Sigmoid colon (tissue), 4 donors: Measurements from ENCODE around the gene FBXL4.

Experiments
- CTCF ChIP-seq, 4 experiments: fragments of 450-650 bp in 3 of 4; fragments of 200-600 bp in 1 of 4; IDR thresholded peaks; one replicate each; pipeline ENCODE4 v1.5.1; 2016 to 2019; ENCODE audit warnings: antibody characterized with exemption in 4 of 4, mild to moderate bottlenecking in 3 of 4, moderate library complexity in 2 of 4
- EP300 ChIP-seq, 4 donors: sonication (generic); formaldehyde crosslinking; IDR thresholded peaks; one replicate each; pipeline ENCODE4 v1.6.1; 2017; ENCODE audit warnings: antibody characterized with exemption in 4 of 4
- POLR2A ChIP-seq, 2 donors: fragments of 450-650 bp; IDR thresholded peaks; one replicate each; pipeline ENCODE4 v1.6.1; 2016; ENCODE audit warnings: antibody characterized with exemption in 2 of 2, mild to moderate bottlenecking in 2 of 2, moderate library complexity in 2 of 2
- POLR2AphosphoS5 ChIP-seq, 4 donors: sonication (generic); formaldehyde crosslinking; IDR thresholded peaks; one replicate each; pipeline ENCODE4 v1.6.1; 2017; ENCODE audit warnings: antibody characterized with exemption in 4 of 4

GRCh38 chr6:98995116-98995515 is 47.4 kb upstream of the FBXL4 start:
- no peak for TF ChIP-seq CTCF (IDR thresholded peaks at IDR 0.05)
- TF ChIP-seq POLR2A (IDR thresholded peaks at IDR 0.05), result no peak
- no peak for TF ChIP-seq POLR2AphosphoS5 (IDR thresholded peaks at IDR 0.05)
- TF ChIP-seq EP300 (IDR thresholded peaks at IDR 0.05), result no peak
